ENCODE results near the gene MTERF4.

The MTERF4 gene

DNA sequence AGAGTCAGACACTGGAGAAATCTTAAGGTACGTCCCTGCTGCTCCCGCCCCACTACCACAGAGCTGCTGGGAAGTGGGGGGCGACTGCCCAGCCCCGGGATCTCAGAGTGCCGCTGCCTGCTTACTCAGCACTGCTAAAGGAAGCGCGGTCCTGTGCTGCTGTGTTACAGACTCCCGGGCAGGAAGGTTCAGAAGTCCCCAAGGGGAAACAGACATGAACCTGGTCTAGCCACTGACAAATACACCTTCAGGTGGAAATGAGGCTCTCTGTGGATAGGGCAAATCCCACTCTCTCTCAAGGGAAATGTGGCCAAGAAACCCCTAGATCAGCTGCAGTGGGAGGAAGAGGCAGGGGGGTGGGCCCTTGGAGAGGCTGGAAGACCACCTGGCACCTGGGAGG lies 13.7 kb downstream of the MTERF4 start:
- DNase-seq (ENCODE audit: low read depth), result no peak

DNA sequence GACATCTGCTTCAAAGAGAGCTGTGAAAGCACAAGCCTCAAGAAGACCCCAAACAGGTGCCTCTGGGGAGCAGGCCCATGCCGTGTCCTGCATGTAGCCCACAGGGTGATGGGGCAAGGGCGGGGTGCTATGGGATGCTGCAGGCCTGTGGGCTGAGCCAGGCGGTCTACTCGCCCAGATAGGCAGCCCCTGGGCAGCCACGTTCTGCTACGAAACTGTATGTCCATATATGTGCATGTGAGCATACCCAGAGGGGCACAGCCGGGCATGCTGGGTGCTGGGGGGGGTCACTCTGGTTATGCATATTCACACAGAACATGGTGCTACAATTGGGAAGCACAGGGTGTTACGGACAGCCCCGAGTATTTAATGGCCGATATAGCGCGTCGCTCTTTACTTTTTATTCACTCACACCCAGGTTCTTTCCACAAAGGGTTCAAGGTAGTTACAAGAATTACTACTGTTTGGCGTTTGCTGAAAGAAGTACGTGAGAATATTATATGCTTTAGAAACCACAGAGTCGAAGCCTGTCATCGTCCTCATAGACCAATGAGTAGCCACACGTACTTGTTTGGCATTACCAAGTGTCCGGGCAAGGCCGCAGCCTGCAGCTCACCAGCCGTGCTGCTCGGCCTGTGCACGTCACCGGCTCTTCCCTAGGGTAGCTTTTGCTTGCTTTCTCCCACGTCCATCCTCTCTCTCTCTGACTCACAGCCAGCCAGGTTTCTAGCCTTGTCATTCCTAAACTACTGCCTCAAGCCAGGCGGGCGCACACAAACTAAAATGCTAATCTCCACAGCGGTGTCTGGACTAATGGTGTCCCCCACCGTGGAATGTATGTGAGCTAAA lies 14.4 kb downstream of the MTERF4 start:
- no peak for DNase-seq (ENCODE audit: low read depth)

DNA sequence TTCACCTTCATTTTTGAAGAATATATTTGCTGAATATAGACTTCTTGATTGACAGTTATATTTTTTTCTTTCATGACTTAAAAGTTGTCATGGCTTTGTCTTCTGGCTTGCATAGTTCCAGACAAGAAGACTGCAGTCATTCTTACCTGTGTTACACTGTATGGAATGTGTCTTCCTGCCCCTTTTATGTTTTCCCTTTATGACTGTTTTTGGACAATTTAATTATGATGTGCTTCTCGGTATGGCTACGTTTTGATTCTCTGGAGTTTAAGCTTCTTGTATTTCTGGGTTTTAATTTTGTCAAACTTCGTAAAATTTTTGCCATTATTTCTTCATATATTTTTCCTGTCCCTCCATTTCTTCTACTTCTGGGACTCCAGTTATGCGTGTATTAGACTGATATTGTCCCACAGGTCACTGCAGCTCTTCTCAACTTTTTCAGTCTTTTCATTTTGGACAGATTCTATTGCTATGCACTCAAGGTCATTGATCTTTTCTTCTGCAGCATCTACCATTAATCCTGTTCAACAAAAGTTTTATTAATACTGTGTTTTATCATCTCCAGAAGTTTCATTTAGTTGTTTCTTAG lies 17.1 kb downstream of the MTERF4 start:
- no peak for DNase-seq (ENCODE audit: low read depth)

DNA sequence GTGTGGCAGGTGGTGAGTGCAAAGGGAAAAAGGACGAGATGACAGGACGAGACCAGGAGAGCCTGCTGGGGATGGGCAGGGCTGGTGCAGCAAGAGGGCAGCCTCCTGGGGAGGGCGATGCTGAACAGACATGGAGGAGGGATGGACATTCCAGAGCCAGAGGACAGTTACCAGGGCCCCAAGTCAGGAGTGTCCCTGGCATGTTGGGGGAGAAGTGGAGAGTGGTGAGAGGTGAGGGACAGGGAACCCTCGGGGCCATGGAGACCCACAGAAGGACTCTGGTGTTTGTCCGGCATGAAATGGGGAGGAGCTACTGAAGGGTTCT lies 19.0 kb downstream of the MTERF4 start:
- DNase-seq (ENCODE audit: low read depth), result no peak

DNA sequence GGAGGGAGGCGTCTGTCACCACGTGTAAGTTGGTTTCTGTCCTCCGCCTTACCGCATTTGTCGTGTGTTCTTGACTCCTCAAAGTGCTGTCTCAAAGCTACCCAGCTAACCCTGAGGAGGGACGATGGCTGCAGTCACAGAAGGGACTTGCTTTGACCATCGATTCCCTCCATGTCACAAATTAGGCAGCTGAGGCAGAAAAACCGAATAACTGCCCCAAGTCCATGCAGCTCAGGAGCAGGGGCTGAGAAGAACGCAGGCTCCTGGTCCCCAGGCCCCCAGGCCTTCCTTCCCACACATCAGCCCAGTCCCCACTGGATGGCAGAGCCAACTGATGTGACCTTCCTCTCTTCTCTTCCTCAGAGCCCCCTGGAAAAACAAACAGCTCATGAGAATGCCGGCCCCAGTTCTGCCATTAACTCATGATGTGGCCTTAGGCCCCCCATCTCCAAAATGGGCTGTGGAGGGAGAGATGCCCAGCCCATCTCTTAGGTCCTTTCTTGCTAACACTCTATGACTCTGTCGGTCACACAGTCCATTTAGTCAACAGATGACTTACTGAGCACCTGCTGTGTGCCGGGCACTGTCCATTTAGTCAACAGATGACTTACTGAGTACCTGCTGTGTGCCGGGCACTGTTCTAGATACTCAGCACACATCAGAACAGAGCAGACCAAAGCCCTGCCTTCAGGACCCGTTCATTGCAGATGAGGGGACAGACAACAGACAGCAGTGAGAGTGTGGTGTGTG lies 19.6 kb downstream of the MTERF4 start:
- no peak for DNase-seq (ENCODE audit: low read depth)

DNA sequence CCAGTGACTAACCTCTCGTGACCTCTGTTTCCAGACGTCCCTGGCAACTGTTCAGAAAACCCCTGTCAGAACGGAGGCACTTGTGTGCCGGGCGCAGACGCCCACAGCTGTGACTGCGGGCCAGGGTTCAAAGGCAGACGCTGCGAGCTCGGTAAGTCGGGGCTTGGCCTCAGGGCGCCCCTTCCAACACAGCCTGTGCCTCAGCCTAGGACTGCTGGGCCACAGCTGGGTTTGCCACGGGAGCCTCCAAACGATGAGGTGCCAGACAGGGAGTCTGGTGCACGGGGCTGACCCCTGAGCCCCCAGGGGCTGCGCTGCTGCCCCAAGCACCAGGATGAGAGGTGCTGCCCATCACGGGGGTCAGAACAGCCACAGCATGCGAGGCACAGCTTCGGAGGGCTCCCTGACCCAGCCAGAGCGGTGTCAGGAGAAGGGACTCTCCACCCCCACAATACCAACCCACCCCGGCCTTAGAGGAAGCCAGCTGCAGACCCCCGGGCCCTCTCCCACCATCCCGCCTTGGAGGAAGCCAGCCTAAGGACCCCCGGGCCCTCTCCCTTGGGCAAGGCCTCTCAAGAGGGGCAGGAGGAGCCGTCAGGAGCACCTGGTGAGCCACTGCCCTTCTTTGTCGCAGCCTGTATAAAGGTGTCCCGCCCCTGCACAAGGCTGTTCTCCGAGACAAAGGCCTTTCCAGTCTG lies 20.3 kb downstream of the MTERF4 start:
- no peak for DNase-seq (ENCODE audit: low read depth)

DNA sequence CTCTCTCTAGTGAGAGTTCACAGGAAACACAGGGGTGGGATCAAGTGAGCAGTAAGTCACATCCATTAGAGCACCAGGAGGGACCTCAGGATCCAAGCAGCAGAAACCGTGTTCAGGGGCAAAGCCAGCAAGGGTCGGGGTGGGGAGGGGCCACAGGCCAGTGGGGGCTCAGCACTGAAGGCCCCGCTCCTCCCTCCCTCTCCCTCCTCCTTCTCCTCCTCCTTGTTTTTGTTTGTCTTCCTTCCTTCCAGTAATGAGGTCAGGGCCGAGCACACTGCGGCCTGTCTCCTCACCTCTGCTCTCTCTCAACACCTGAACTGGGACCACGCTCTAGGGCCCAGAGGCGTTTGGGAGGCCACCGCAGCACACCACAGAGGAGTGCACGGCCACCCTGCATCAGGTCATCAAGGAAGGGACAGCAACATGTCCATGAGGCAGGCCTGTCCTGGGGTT lies 20.9 kb downstream of the MTERF4 start:
- no peak for DNase-seq (ENCODE audit: low read depth)

DNA sequence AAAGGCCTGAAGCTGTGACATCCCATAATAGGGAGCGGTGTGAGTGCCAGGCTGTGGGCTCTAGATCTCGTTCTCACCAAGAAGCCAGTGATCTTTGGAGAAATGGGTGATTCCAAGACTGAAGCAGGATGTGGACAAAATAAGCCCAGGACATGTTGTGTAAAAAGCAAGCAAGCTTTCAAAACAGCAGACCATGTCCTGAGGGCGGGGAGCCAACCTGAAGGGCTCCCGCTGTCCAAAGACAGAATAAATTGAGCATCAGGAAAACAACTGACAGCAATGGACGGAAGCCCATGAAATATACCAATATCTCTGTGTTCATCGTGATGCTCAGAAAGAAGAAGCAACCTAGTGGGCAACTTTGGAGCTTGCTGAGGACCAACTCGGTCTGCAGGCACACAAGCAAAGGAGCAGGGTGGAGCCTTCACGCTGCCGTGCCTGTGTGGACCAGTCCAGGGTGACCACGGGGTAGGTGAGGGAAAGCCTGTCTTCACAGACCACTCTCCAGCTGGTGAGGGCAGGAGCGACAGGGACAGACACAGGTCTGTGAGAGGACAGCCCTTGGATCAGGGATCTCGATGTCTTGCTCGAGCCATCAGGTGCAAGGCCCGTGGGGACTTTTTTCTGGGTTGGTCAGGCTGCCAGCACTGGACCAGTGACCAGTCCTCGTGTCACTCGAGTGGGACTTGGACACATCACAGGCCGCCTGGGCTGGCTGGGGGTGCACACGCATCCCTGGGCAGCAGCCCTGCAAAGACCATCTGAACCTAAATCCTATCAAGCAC lies 21.5 kb downstream of the MTERF4 start:
- DNase-seq (ENCODE audit: low read depth), result no peak

DNA sequence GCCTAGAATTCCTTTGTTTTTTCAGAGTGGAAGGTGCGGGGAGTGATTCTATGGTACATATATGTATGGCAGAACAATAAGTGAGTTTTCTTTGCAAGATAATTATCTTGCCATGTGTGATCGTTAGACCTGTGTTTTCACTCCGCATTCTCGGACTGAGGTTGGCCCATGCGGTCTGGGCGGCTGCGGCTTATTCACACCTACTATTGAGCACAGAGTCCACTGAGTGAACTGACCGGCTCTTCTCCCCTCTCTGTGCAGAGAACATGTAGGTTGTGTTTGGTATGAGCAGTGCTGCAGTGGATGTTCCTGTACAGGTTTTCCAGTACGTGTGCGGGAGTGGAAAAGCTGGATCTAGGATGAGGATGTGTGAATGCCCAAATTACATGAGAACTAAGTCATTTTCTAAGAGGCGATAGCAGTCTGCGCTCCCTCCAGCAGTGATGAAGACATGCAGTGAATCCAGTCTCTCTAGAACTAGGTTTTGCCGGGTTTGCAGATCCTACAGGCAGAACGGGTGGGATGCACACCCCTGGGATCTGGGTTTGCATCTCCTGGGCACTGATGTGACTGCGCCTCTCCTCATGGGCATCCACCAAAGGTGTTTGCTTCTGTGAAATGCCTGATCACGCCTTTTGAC lies 27.1 kb downstream of the MTERF4 start:
- DNase-seq (ENCODE audit: low read depth), result no peak

DNA sequence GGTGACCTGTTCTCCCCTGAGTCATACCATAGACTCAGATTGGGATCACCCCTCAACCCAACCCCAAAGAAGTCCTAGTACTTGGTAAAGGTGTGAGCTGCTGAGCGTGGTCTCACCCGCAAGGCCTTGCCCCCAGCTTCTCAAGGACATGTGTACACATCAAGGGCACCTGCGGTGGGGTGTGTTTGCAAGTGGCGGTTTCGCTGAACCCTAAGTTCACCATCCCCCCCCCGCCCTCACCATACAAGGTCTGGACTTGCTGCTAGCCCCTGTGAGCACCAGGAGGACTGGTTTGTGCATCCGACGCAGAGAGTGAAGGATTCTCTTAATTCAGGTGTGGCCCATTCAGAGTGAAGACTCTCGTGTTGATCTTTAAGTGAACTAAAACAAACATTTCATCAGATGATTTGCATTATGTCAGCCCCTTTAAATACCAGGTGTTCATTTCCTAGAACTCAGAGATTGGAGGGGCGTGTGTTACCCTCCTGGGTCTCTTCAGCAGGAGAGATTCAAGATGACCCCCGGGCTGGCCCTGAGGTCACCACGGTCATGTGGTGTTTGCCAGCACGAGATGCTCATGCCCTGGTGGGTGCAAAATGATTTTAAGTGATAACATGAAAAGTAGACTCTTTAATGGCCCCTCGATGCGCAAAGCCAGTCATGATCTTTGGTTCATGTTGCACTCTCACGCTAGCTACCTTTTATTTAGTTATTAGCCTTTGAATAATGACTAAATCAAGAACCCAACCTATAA lies 27.8 kb downstream of the MTERF4 start:
- no peak for DNase-seq (ENCODE audit: low read depth)

DNA sequence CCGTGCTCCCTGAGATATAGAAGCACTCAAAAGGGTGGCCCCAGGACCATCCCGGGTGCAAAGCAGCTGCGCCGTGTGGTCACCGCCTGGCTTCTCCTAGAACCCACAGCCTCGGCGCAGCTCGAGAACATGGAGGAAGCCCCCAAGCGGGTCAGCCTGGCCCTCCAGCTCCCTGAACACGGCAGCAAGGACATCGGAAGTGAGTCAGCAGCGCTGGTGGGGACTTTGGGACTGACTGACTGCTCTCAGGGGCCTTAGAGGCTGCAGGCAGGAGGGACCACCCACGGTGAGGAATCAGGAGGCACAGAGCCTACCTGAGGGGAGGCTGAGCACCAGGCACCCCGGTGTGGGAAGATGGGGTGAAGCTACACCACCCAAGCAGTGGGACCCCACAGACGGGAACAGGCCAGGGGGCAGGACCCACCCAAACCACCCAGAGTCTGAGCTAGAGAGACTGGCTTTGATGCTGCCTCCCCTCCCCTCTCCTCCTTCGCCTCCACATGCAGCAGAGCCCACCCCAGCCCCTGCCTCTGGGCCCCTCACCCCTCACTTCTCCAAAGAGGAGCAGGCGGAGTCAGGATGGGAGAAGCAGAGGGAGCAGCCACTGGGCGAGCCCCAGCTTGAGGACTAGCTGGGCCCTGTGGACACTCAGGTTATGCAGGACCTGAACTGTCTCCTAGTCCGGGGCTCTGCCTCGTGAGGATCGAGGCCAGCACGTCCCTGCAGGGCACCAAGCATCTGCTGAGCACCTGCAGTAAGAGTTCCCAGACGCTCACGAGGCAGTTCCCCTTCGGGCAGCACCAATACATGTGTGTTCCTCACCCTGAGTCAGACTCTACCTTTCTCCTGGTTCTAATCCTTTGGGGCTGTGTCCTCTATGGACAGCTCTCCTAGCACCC lies 28.7 kb downstream of the MTERF4 start:
- DNase-seq (ENCODE audit: low read depth), result no peak

DNA sequence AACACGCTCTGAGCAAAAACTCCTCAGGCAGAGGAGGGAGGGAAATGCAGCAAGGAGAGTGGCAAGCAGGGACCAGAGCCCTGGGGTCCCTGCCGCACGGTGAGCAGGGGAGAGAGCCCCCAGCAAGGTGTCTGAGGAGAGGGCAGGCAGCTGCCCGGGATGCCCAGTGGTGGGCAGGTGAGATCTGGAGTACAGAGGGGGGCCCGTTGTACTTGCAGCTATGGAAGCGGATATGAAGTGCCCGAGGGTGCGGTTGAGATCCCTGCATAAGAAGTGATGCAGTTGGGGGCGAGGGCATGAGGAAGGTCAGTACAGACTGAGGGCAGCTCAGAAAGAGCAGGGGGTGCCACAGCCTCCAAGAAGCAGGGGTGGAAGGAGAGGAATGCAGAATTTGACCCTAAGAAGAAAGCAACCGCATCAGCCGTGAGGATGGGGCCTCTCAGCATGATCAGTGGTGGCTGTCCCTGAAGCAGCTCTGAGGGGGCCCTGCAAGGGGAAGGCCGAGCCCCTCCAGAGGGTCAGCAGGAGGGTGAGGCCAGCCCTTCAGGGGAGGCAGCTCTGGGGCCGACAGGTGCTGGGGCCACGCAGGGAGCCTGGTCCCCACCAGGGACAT lies 29.4 kb downstream of the MTERF4 start:
- no peak for DNase-seq (ENCODE audit: low read depth)

DNA sequence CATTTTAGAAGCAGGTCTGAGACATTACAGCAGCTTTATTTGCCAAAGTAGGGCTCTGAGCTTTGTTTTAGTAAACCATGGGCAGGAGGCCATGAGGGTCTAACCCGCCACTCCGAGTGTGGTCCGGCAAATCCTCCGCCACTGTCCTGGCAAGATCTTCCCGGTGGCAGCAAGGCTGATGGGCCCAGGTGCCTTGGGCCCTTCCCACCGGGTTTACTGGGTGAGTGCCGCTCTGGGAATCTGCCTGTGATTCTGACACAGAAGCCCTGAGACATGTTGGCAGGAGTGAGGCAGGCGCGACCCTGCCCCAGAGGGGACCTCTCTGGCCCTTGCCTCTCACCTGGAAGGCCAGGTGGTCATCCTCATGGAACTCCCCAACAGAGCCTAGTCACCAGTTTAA lies 29.9 kb downstream of the MTERF4 start:
- no peak for DNase-seq (ENCODE audit: low read depth)

DNA sequence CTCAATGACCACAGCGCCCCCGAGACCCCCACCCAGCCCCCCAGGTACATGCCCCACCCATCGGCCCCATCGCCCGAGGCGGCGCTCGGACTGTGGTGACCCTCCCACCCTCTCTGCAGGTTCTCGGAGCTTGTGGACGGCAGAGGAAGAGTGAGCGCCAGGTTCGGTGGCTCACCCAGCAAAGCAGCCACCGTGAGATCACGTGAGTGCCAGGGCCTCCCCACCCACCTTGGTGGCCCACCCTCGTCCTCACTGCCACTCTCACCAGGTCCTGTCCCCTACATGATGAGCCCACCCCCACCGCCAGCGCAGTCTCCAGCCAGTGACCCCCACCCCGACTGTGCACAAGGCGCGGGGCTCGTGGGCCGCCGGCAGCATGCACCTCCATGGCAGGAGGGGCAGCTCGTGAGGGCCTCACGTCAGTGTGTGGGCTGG lies 30.4 kb downstream of the MTERF4 start:
- no peak for DNase-seq (ENCODE audit: low read depth)

DNA sequence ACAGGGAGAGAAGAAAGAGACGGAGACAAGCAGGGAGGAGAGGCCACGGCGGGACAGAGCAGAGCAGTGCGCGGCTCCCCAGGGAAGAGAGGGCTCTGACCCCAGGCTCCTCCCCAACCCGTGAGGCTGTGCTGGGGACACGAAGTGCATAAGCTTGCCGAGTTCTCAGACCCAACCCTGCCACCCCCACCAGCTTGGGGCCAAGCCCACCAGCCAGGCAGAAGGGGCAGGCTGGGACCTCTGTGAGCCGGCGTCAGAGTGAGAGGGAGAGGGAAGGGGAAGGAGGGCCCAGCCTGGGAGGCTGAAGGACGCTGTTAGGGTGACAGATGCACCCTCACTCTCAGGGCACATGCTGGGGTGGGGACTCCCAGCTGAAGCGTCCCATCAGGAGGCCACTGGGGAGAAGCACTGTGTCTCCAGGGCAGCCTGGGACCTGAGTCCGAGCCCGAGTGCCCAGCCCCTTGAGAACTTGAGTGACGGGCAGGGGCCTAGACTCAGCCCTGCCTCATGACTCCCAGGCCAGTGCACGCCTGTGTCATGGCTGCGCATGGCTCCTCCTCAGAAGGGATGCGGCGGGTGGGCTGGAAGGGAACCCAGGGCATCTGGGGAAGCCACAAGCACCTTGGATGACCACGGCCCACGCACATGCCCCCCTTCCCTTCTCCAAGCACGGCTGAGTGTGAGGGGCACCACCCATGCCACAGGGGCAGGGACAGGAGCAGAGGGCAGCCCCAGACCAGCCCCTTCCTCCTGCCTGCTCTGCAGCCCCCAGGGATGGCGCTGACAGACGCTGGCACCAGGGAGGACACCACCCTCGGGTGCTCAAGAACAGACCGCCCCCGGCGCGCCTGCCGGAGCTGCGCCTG lies 31.0 kb downstream of the MTERF4 start:
- no peak for DNase-seq (ENCODE audit: low read depth)

DNA sequence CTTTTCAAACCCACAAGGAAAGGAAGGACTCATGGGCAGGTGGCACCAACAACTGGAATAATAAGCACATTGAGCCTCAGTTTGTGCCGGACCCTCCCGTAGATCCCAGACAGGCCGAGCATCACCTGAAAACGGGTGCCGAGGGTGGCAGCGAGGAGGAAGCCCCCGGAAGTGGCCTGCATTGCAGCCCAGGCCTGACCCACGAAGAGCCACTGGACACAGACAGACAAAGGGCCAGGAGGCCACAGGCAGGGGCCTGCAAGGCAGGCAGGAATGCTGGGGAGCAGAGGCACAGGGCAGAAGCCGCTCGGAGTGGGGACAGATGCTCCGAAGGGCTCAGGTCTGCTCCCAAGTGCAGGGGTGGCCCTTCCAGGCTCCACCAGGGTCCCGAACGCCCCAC lies 31.7 kb downstream of the MTERF4 start:
- no peak for DNase-seq (ENCODE audit: low read depth)

DNA sequence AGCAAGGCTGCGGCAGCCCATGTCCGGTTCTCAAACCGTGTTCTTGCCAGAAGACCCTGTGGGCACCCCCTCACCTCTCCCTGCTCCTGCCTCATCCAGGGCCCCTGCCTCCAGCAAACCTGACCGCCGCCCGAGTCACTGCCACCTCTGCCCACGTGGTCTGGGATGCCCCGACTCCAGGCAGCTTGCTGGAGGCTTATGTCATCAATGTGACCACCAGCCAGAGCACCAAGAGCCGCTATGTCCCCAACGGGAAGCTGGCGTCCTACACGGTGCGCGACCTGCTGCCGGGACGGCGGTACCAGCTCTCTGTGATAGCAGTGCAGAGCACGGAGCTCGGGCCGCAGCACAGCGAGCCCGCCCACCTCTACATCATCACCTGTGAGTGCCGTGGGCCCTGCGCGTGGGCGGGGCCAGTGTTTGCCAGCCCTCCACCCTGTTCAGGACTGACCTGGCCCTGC lies 32.2 kb downstream of the MTERF4 start:
- DNase-seq (ENCODE audit: low read depth), result no peak

Data from activated T-cell treated with anti-CD3 and anti-CD28 coated beads for 1 hour (primary cell).